Mucosa of gallbladder (tissue), 1 donor: ENCODE data around the gene USP3. TPM values are rescaled to one million over a fixed set of nuclear protein-coding genes. Genes with fewer than 3 reads are reported as not detected.

ENCODE experiments used
- DNase-seq: peaks from one replicate; pipeline ENCODE4 v3.0.0-alpha.2; 2020; ENCODE audit warnings: low spot score
- total RNA-seq: library from RNA; stranded (reverse); gene quantifications from one replicate; pipeline ENCODE4 v1.2.1, GENCODE V29; 2021
- donor health status: DM: no; HTN: no; CAD: no.

Gene USP3
- total RNA-seq, 1 donor from 2014 or later, result 81.2 TPM

DNA sequence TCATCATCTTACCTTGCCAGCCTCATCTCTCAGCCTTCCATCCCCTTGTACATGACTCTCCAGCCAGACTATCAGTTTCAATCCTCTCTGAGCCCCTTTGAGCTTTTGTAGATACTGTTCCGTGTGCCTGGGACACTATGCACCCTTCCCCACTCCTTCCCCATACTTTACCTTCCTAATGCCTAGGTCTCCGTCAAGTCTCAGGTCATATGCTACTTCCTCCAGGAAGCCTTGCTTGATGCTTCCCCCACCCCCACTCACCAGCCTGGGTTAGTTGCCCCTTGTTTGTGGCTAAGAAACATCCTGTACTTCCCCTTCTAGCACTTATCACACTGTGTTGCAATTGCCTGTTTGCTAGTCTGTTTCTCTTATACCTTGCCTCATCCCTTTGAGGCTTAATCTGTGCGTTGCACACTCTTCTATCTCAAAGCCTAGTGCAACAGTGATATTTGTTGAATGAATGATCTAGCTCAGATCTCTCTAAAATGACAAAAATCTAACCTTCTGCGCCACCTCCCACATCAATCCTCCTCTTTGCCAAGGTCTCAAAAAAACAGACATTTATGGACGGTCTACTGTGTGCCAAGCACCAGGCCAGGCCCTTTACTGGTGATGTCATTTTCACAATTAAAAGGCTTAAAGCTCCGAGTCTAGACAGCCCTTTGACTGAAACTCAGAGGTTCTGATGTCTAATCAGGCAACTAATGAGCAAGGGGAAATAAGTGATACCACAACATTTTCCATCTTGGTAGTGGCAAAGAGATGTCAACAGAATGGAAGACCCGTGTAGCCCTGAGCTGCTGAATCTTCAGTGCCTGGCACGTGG is 6.5 kb upstream of the USP3 start:
- DNase-seq, result peak; percentile 26

DNA sequence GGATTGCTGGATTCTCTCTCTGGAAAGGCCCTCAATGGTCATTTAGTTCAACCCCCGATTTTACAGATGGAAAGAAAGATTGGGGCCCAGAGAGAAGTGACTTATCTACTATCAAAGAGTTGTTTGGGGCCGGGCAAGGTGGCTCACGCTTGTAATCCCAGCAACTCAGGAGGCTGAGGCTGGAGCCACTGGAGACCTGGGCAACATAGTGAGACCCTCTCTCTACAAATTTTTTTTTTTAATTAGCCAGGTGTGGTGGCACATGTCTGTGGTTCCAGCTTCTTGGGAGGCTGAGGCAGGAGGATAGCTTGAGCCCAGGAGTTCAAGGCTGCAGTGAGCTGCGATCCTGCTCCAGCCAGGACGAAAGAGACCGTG is 5.2 kb upstream of the USP3 start:
- no peak for DNase-seq

DNA sequence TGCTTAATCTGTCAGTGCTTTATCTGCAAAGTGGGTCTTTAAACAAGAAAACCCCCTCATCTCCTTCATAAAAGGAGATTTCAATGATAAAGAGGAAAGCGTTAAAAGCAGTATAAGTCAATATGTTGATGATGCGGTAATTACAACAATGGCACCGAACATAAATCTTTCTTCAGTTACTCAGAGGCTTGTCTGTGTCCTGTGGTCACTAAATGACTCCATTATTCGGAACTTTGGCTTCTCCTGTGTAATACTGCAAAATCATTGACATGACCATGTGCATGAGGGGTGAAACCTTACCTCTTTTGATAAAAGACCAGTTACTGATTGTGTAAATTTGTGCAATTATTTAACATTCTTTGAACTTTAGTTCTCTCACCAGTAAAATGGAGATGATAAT is 4.8 kb upstream of the USP3 start:
- no peak for DNase-seq

DNA sequence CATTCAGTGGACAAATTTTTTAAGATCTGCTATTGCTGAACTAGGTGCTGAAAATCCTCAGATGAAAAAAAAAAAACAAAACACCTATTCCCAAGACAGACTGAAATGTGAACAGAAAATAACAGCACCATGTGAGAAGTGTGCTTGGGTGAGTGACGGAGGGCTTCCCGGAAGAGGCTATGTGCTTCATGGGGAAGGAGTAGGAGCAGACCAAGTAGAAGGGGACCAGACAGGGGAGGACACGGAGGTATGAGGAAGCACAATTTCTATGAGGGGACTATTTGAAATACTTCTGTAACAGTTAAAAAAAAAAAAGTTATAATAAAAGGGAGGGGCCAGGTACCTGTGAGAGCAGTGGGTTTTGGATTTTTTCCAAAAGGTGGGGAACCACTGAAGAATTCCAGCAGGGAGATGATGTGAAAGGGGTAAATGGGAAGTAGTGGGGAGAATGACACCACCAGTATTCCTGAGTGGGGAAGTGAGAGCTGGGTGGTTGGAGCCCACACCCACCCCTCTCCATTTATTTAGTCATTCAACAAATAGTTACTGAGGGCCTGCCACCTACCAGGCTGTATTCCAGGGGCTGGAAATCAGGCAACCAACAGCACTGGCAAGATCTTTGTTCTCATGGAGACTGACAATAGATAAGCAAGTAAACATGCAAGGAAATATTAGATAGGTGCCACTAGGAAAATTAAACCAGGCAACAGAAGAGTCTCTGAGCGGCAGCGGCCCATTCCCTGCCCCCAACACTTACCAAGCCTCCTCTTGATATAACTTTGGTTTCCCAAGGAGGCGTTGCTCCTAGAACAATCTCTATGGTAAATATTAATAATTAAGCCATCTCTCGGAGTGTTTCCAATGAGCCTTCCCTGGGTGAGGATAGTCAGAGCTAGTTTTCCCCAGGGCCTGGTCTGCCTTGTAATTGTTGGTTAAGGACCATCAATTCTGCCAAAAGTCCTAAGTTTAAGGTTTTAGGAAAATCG is 3.8 kb upstream of the USP3 start:
- DNase-seq, result peak; percentile 50

DNA sequence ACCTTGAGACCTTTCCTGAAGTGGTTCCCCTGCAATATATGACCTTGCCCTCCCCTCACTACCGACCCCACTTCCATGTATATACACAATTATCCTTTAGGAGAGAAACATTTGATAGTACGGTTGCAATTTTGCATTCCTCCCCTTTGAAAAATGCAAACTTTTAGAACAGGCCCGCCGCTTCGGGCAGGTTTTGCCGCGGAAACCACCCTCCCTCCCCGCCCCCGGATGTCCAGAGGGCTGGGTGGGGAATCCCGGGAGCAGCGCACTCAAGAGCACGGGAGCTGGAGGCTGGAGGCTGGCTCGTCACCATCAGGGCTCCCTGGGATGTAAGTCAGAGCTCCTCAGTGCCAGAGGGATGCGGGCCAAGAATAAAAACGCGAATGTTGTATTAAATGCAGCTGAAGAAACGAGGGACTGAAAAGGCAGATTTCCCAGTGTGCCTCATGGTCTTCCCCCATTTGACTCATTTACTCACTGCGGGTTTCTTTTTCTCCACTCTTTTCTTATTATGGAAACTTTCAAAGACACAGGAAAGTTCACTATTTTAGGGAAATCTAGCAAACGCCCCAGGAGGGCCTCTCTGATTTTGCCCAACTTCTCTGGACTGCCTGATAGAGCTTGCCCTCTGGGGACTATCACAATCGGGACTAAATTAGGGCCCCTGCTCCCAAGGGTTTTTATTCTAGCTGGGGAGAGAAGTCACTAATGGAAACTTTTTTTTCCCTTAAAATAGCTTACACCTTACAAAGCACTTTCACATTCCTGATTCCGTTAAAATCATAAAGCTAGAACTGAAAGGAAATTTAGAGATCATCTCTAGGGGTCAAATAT is 2.9 kb upstream of the USP3 start:
- DNase-seq, result peak; percentile 77

DNA sequence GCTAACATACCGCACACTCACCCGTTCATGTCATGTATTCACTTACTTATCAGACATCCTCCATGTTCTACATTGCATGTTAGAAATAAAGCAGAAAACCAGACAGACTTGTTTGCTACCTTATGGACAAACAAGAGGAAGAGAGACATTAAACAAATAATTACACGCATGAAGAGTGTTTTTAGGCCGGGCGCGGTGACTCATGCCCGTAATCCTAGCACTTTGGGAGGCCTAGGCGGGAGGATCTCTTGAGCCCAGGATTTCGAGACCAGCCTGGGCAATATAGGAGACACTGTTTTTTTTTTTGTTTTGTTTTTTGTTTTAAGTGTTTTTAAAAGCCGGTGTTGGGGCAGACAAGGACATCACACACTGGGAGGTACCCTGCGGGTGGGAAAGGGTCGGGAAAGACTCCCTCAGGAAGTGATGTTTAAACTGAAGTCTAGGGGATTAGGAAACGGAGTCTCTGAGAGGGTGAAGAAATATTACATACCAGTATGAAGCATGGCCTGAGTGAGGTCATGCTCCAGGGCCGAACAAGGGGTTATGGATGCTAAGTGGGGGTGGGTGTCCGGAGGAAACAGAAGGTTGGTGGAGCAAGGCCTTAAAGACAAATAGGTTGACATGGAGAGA is 2.1 kb upstream of the USP3 start:
- DNase-seq, result no peak

DNA sequence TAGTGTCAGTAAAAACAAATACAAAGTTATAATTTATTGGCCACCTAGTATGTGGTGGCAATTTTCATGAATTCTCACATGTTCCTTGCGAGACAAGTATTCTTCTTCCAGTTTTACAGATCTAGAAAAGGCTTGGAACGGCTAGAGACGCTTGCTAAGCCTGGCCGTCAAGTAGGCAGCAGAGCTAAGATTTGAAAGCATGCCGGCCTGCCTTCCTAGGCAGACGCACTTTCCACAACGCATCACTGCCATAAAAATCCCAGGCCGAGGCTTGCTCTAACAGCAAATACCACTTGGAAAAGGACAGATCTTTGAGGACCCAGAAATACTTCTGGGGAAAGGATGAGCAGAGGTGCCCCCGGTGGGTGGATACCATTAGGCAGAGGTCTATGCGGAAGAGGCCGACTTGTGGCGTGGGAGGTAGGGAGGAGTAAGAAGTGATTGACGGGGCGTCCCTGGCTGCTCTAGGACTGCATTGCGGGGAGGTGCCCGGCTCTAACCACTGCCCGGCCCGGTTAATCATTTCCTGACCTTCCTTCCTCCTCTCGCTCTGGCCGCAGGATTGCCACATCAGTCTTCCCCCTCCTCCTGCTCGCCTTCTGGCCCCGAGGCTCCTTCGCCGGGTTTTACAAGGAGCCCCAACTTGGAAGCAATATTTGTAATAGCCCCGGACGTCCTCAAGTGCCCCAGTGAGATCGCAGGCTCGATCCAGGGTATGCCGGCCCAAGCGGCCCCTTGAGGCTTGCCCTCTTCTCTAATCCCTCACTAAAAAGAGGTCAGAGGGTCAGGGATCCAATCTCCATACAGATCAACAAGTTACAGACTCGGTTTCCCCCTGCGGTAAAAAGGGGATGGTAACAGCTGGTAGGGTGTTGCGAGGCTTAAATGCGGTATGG is 1.3 kb upstream of the USP3 start:
- DNase-seq, result peak; percentile 94

DNA sequence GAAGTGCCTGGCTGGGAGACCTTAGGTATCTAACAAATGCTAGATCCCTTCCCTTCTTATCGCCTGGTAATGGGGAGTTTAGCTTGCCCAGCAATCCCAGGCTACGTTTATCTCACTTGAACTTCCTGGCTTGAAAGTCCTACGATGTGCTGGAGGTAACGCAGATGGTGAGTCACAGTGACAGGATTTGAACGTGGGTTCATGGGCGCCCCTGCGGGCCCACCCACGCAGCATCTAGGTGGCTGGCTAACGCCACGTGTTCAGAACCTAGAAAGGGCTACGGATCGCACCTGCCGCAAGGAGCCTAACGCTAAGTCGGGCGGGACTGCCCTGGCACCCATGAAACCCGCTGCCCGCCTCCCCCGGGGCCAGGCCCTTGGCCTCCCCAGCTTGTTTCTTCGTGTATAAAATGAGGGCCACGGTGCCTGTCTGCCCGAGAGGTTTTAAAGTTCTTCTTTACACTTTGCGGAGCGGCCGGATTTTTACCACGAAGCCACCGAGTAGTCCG is 600 bp upstream of the USP3 start:
- peak; percentile 73 for DNase-seq

DNA sequence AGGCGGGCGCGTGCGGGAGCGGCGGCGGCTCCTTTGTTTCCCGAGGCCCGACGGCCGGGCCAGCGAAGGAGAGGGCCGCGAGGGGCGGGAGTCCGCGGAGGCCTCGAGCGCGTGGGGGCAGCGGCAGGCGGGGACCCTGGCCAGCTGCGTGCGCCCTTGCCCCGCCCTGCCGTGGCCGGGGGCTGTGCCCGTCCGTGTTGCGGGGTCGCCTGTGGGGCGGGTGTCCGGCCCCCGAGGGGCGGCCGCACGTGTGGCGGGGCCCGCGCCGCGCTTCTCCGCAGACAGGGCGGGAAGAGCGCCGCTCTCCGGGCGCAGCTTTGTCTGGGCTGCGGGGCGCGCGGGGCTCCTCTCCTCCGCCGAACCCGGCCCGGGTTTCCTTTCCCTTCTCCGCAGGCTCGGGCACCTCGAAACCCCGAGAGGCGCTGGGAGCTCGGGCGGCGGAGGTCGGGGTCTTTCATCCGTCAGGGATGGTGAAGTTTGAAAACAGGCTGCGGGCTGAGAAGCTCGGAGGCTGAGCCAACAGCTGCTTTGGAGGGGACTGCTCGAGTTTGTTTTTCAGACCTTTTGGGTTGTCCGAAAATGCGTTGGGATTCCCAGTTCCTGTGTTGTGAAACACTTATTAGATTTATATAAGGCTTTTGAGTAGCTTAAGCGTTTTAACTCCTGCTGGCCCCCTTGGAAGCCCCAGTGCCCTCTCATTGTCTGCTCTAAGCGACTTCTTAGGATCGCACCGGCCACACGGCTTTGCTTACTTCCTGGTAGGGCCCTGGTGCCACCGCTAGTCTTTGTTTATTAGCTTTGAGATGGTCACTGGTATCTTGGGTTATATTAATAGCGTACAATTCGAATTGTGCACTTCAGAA is 817 bp downstream of the USP3 start:
- peak; percentile 70 for DNase-seq

DNA sequence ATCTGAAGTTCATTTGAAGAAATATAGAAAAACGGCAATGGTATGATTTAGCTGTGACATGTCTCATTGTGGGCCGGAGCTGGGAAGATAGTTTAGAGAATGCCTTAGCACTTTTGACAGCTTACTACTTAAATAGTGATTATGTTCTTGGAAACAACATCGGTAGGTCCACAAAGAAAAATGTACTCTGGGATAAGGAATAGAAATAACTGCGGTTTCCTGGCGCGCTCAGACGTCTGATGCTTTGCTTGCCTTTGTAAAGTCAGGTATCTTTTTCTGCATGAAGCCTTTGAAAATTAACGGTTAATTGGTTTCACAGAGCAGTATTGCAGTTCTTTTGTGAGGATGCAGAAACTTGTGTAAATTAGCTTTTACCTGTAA is 1.4 kb downstream of the USP3 start:
- DNase-seq, result no peak

DNA sequence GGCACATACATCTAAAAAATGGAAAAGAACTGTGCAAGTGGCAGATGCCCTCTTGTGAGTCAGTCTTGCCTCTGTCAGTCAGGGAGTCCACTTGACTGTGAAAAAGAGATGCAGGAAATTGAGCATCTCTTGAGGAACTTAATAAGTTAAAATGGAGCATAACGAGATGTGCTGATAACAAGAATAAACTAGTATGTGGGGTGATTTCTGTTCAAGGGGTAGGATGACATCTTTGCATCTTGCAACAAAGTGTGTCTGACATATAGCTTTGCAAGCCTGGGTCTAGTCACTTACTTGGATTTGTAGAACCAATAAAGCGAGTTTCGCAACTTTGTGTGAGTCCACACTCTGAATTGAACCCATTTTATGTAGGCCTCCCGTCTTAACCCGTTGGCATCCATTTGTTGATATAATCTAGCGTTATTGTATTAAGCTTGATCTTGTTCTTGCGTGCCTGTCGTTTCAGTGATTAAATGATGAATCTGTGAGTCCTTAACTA is 2.2 kb downstream of the USP3 start:
- DNase-seq, result no peak

DNA sequence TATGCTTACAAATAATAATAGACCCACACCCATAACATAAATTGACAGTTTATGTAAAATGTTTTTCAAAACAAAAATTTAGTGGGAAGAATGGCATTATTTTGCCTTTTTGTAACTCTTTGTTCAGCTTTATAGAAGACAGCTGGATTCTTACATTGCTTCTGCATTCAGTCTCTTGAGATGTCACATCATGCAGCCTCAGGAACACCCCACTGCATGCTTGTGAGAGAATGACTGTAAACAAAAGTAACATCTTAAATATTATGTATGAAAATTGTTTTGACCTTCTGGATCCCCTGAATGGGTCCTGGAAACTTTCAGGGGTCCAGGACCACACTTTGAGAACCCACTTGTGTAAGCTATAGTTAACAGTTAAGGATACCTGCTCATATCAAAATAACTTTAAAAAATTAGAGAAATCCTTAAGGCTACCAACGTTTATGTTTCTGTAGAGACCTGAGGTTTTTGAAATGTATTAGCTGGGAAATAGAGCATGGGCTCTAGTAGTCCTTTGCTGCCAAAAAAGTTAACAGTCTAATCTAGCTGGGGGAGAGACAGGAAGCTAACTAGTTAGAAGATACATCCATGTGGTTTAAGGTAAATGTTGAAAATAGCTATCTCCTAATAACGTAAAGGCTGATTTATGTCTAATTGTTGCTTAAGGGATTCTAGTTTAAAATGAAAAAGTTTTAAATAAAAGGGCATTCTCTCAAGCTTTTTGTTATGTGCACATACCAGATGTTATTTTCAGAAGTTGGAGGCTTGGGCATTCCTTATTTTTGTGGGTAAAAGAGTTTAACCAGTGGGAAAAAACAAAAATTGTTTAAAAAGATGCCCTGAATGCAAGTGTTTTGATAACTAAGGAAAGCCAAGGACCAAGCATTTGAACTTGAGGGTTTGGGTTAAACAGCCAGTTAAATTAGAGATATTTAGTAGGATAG is 3.8 kb downstream of the USP3 start:
- DNase-seq, result no peak

DNA sequence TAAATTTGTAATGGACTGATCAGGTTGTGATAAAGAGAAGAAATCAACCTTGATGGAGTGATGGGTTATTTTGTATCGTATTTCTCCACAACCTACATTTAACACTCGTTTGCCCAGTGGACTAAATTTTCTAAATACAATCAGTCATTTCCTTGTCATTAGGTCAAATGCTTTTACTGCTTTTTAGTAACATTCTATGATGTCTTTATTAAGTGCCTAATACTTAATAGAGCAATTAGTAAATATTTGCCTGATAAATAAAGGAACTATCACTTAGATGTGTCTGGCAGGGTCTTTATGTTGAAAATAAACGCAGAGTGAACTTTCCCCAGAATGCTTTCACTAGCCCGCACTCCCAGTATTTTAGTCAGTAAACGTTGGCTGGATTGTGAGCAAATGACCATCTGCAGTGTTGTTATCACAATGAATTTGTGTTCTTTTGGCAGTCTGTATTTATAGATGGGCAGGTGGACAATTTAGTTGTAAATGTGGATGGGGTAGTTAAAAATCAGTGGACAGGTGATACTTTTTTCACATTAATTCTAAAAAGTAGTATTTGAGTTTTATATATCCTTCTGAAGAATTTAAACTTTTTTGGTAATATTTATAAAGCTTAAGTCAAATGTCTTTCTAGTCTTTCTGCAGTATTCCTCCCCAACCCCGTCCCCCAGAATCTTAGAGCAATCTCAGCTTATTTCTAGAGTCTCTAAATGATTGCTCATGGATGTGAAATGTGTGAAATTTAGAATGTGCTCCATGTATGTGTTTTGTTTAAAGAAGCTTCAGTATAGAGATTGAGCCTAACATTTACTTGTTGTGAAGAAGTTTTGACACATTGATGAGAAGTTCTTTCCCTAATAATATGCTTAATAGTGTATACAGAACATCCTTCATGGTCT is 4.9 kb downstream of the USP3 start:
- no peak for DNase-seq

DNA sequence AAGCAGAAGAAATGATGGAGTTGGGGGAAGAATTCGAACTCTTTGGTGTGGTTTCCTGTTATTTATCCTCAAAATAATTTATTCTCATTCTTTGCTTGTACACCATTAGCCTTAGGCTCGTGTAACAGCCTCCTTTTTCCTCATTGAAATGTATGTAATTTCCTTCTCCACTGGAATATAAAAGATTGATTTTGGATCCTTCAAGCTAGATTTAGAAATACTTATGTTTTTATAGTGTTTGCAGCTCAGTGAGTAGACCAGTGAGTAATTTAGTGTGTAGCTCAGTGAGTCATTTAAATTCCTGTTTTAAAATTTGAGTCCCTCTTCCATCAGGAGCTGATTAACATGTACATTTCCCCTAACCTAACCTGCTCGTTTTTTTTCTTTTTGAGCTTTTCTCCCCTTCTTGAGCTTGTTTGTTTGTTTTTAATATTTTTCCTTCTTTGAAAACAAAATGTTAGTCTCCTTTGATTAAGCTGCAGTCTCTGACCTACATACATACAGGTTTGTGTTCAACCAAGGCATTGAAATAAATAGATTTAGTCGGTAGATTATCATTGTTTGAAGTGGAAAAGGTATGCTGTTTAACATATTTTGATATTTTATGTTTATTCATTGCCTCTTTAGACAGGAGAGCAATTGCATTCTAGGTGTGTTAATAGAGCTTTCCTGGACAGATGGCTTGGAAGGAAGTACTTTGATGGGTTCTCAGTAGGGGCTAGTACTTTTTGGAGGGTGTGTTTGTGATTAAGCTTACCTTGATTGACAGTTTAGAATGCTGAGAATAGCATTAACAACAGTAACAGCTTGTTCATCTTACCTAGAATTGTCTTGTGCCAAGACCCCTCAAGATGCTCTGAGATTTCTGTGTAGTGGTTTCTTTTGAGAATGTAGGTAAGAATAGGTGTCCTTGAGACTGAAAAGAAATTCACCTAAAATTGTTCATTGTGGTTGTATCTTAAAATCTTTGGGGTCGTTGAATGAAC is 5.9 kb downstream of the USP3 start:
- no peak for DNase-seq

DNA sequence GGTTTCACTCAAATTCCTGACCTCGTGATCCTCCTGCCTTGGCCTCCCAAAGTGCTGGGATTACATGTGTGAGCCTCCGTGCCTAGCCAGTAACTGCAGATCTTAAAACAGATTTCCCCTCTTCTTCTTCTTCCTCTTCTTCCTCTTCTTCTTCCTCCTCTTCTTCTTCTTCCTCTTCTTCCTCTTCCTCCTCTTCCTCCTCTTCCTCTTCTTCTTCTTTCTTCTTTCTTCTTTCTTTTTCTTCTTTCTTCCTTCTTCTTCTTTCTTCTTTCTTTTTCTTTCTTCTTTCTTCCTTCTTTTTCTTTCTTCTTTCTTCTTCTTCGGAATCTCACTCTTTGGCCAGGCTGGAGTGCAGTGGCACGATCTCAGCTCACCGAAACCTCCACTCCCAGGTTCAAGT is 7.8 kb downstream of the USP3 start:
- DNase-seq, result no peak

DNA sequence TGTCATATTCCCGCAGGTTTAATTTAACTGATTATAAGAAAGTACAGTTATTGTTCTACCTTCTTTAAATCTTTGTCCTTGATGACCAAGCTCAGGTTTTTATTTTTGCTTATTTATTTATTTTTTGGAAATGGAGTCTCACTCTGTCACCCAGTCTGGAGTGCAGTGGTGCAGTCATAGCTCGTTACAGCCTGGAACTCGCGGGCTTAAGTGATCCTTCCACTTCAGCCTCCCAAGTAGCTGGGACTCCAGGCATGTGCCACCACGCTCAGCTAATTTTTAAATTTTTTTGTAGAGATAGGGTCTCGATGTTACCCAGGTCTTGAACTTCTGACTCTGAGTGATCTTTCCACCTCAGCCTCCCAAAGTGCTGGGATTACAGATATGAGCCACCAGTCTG is 8.9 kb downstream of the USP3 start:
- DNase-seq, result no peak
